PC-9 (cell line): Measurements from ENCODE around the gene RTP5. TPM values are rescaled to one million over a fixed set of nuclear protein-coding genes. Genes with fewer than 3 reads are reported as not detected.

Experiments
- BruUV-seq: library from RNA; stranded (reverse); fragments of 400-500 nt; replicated peaks from 2 replicates; lab custom pipeline; 2021; lab: Mats Ljungman, UMichigan
- CTCF ChIA-PET: fragments of 300-600 bp; sonication (Branson Sonifier 250); formaldehyde crosslinking; loops from one replicate; lab custom pipeline; 2022; ENCODE audit warnings: antibody characterized with exemption; lab: Charles Lee
- POLR2A ChIA-PET: fragments of 300-600 bp; sonication (Branson Sonifier 250); formaldehyde crosslinking; loops from one replicate; lab custom pipeline; 2022; ENCODE audit warnings: antibody characterized with exemption; ENCODE audit not compliant: unreplicated experiment; lab: Charles Lee
- DNase-seq, 2 experiments: peaks; one replicate each; pipeline versions ENCODE4 v3.0.0 to v3.0.0-alpha.2; 2015 to 2022; ENCODE audit warnings: mixed read lengths in 1 of 2
- H2AFZ ChIP-seq: fragments of 200-600 bp; sonication (generic); 2 replicates; pipeline ENCODE4 v1.8.1; 2017; ENCODE audit warnings: antibody characterized with exemption
- H3F3A ChIP-seq: fragments of 200-600 bp; sonication (generic); 2 replicates; pipeline ENCODE4 v1.8.1; 2017; ENCODE audit warnings: antibody characterized with exemption, mild to moderate bottlenecking, low read depth; ENCODE audit not compliant: insufficient read depth
- H3K27ac ChIP-seq: fragments of 200-600 bp; sonication (generic); 2 replicates; pipeline ENCODE4 v1.6.1; 2016; ENCODE audit warnings: mixed run types
- H3K27me3 ChIP-seq: fragments of 200-600 bp; sonication (generic); 2 replicates; pipeline ENCODE4 v1.6.1; 2016; ENCODE audit warnings: low read depth, mixed run types; ENCODE audit not compliant: insufficient read depth
- H3K36me3 ChIP-seq: fragments of 200-600 bp; sonication (generic); 2 replicates; pipeline ENCODE4 v1.6.1; 2016; ENCODE audit warnings: low read depth, mixed run types
- H3K4me1 ChIP-seq: fragments of 200-600 bp; sonication (generic); replicated peaks from 2 replicates; pipeline ENCODE4 v1.6.1; 2016; ENCODE audit warnings: mixed run types; ENCODE audit not compliant: insufficient read depth
- H3K4me2 ChIP-seq: fragments of 200-600 bp; sonication (generic); 2 replicates; pipeline ENCODE4 v1.6.1; 2017; ENCODE audit warnings: mixed run types
- H3K4me3 ChIP-seq: fragments of 200-600 bp; sonication (generic); 2 replicates; pipeline ENCODE4 v1.6.1; 2016; ENCODE audit warnings: mixed run types
- H3K79me2 ChIP-seq: fragments of 200-600 bp; sonication (generic); 2 replicates; pipeline ENCODE4 v1.6.1; 2017; ENCODE audit warnings: low read depth, mixed run types
- H3K9me2 ChIP-seq: fragments of 200-600 bp; sonication (generic); 2 replicates; pipeline ENCODE4 v1.8.1; 2017; ENCODE audit warnings: mild to moderate bottlenecking; ENCODE audit not compliant: insufficient read depth
- H3K9me3 ChIP-seq: fragments of 200-600 bp; sonication (generic); 2 replicates; pipeline ENCODE4 v1.8.1; 2016; ENCODE audit warnings: low read depth; ENCODE audit not compliant: insufficient read depth
- H4K20me1 ChIP-seq: fragments of 200-600 bp; sonication (generic); 2 replicates; pipeline ENCODE4 v1.8.1; 2017; ENCODE audit not compliant: insufficient read depth
- EZH2 ChIP-seq: fragments of 200-600 bp; sonication (generic); IDR thresholded peaks from 2 replicates; pipeline ENCODE4 v1.8.0; 2017; ENCODE audit warnings: antibody characterized with exemption, low read depth
- intact Hi-C: fragments of 100-400 bp; cut with micrococcal nuclease; formaldehyde crosslinking; loops from one replicate; pipeline ENCODE4 v1.10.0; 2022; ENCODE audit not compliant: unreplicated experiment
- total RNA-seq: library from RNA; stranded (reverse); gene quantifications from 2 replicates; pipeline ENCODE4 v1.2.3, GENCODE V29; 2021
- TF ChIP-seq, protein P1 (sequence below): fragments of 200-600 bp; sonication (generic); conservative IDR thresholded peaks from 2 replicates; pipeline ENCODE4 v1.6.1; 2017; ENCODE audit warnings: mixed run types, antibody characterized with exemption, mild to moderate bottlenecking, moderate library complexity

Gene RTP5
- total RNA-seq, 1 experiment from 2014 or later: not detected

DNA sequence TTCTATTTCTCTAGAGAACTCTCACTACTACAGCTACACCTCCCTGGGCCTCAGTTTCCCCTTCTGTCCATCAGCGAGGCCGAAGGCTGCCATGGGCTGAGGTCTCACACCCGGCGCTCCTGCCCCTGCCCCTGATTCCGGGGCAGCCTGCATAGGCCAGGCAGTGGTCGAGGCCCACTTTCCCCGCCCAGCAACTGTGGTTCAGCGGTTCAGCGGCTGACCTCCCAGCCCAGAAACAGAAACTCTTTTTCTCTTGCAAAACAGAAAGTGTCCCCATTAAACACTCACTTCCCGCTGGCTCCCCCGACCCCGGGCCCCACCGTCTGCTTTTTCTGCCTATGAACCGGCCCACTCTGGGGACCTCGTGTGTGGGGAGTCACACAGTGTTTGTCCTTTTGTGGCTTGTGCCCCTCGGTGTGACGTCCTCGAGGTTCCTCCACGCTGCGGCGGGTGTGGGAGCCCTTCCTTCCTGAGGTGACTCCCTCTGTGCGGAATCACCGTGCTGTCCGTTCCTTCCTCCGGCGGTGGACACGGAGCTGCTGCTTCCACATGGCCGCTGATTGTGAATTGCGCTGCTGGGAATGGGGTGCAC, 26.8 kb upstream of the RTP5 start:
- Histone ChIP-seq H3K4me3 (no peak overlapping the region), H3F3A (no peaks in the 10 kb centered on the region; the same call in 1 of the 2 replicates), H4K20me1 (no peaks in the 10 kb centered on the region), H3K27me3 (peaks cover 59% of the 10 kb centered on the region), H3K9me2 (no peaks in the 10 kb centered on the region), H3K4me2 (no peak overlapping the region), H3K36me3 (no peaks in the 10 kb centered on the region), H3K27ac (no peak overlapping the region), H3K4me1 (no peaks in the 10 kb centered on the region), H3K79me2 (no peaks in the 10 kb centered on the region), H2AFZ (no peak overlapping the region), H3K9me3 (no peaks in the 10 kb centered on the region)
- no TSS peak for BruUV-seq
- TF ChIP-seq, protein P1, sequence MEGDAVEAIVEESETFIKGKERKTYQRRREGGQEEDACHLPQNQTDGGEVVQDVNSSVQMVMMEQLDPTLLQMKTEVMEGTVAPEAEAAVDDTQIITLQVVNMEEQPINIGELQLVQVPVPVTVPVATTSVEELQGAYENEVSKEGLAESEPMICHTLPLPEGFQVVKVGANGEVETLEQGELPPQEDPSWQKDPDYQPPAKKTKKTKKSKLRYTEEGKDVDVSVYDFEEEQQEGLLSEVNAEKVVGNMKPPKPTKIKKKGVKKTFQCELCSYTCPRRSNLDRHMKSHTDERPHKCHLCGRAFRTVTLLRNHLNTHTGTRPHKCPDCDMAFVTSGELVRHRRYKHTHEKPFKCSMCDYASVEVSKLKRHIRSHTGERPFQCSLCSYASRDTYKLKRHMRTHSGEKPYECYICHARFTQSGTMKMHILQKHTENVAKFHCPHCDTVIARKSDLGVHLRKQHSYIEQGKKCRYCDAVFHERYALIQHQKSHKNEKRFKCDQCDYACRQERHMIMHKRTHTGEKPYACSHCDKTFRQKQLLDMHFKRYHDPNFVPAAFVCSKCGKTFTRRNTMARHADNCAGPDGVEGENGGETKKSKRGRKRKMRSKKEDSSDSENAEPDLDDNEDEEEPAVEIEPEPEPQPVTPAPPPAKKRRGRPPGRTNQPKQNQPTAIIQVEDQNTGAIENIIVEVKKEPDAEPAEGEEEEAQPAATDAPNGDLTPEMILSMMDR: no peak
- no peak for TF ChIP-seq EZH2
- CTCF ChIA-PET: no interaction called here
- POLR2A ChIA-PET: no interaction called here
- intact Hi-C loops: no loop called here
- no peak for DNase-seq

DNA sequence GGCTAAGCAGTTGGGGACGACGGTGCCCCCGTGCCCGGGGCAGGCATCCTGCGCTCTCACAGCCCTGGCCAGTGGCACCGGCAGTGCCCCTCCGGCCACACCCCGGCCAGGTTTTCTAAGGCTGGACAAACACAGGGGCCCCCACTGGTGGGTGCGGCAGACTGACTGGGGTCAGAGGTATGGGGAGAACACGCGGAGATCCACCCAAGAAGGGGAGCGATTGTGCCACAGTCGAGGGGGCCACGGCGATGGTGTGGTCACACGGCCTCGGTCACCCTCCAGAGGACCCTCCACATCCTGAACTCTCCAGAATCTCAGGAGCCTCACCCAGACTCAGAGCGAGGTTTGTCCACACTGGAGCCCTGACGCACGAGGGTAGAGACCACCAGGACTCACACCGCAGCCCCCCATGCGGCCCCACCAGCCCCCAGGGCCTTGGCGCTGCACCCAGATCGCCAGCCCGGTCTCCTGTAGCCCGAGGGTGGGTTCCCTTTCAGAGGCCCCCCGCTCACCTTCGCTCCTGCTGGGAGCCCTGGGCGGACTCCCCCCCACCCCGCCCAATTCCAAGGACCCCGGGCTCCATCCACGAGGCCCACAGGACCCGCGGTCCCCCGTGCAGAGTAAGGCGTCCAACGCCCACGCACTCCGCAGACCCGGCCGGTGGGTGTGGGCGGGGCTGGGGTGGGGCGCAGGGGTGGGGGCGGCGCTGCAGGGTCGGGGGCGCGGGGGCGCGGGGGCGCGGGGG, 26.0 kb upstream of the RTP5 start:
- Histone ChIP-seq H3K4me1 (no peaks in the 10 kb centered on the region), H3K4me3 (no peak overlapping the region), H3K27ac (no peak overlapping the region), H3K9me2 (no peaks in the 10 kb centered on the region), H4K20me1 (no peaks in the 10 kb centered on the region), H3K27me3 (peaks cover 51% of the 10 kb centered on the region), H3K9me3 (no peaks in the 10 kb centered on the region), H2AFZ (no peak overlapping the region), H3K79me2 (no peaks in the 10 kb centered on the region), H3K36me3 (no peaks in the 10 kb centered on the region), H3F3A (no peaks in the 10 kb centered on the region; the same call in 1 of the 2 replicates), H3K4me2 (no peak overlapping the region)
- CTCF ChIA-PET: no interaction called here
- no TSS peak for BruUV-seq
- POLR2A ChIA-PET: interaction anchor here (0.6 to 0.7 kb wide), 2 partner anchors 63 to 653 kb away, joined by 11 to 19 read pairs; no protein-coding TSS in a partner anchor
- no peak for DNase-seq
- intact Hi-C loops: loop anchor here (2.0 kb wide), 1 partner anchor 69 kb away; no protein-coding TSS in a partner anchor
- no peak for TF ChIP-seq EZH2
- TF ChIP-seq, protein P1: no peak

DNA sequence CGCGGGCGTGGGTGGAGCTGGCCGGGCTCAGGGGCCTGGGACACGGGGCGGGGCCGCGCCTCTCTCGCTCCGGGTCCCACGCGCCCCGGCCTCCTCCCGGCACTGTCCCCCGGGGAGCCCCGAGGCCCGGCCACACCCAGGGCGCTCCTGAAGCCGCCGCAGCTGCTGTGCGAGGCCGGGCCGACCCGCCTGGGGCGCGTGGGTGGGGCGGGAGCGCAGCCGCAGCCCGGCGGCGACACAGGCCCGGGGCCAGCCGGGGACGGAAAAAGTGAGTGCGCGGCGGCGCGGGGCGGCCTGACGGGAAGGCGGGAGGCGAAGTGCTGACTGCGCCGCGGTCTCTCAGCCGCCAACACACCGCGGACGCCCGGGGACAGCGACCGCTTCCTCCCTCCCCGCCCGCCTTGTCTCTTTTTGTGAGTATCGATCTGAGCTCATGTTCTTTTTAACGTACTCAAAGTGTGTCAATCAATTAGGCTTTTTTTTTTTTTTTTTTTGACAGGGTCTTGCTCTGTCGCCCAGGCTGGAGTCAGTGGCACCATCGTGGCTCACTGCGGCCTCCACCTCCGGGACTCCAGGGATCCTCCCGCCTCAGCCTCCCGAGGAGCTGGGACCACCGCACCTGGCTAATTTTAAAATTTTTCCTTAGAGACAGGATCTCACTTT, 25.3 kb upstream of the RTP5 start:
- ChIA-PET CTCF (no interaction called here), POLR2A (interaction anchor here (0.6 to 0.7 kb wide), 2 partner anchors 63 to 653 kb away, joined by 11 to 19 read pairs; no protein-coding TSS in a partner anchor)

More for the DNA sequence above, 25.3 kb upstream of the RTP5 start:
- BruUV-seq: no TSS peak
- Histone ChIP-seq H3K4me1 (no peaks in the 10 kb centered on the region), H3K4me2 (peak overlapping the region; percentile 36; the same call in 1 of the 2 replicates), H2AFZ (no peak overlapping the region), H3K9me3 (no peaks in the 10 kb centered on the region), H3K4me3 (no peak overlapping the region), H3K27ac (no peak overlapping the region), H4K20me1 (no peaks in the 10 kb centered on the region), H3K27me3 (peaks cover 49% of the 10 kb centered on the region), H3K36me3 (no peaks in the 10 kb centered on the region), H3K79me2 (no peaks in the 10 kb centered on the region), H3F3A (no peaks in the 10 kb centered on the region; the same call in 1 of the 2 replicates), H3K9me2 (no peaks in the 10 kb centered on the region)
- intact Hi-C loops: loop anchor here (2.0 kb wide), 1 partner anchor 69 kb away; no protein-coding TSS in a partner anchor
- DNase-seq: peak in 1 of 2 experiments; percentile 84
- peak; percentile 96 for TF ChIP-seq EZH2
- TF ChIP-seq, protein P1: no peak
